ENCODE results near the gene GNB2.
"Not testable (repeated sequence)": the region's sequence is repeated elsewhere in the genome, so short reads cannot be mapped to it uniquely, and the experiment has no call there.

The GNB2 gene

DNA sequence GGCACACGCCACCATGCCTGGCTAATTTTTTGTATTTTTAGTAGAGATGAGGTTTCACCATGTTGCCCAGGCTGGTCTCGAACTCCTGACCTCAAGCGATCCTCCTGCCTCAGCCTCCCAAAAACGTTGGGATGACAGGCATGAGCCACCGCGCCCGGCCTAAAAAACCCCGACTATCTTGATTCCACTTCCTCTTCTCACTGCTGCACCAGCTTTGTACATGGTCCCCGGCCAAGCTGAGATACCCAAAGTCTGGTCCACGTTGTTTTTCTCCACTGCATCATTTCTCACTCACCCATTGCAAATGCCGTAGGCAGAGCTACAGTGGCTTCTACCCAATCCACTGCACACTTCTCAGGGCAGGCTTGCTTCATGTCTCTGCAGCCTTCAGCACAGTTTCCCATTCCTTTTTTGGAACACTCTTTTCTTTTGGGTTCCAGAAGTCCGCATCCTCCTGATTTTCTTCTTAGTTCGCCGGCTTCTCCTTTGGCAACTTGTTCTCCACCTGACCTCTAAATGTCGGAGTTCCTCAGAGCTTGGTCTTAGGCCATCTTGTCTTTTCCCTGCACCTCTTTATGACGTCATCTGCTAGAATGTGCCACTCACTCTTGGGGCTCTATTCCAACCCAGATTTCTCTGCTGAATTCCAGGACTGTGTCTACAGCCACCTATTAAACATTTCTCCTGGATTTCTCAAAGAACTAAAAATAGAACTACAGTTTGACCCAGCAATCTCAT, 6.0 kb upstream of the GNB2 start:
- no peak for TF ChIP-seq CTCF (IDR thresholded peaks at IDR 0.05; ENCODE audit: low read depth, low read length, missing control alignments)
- DNase-seq (ENCODE audit: low read depth) = no peak
- H3K4me3 ChIP-seq (ENCODE audit: low read depth, low read length) = no peak overlapping the region
- in situ Hi-C loops (cut with HindIII; ENCODE audit: low sequenced_read_pairs) = no loop called here

DNA sequence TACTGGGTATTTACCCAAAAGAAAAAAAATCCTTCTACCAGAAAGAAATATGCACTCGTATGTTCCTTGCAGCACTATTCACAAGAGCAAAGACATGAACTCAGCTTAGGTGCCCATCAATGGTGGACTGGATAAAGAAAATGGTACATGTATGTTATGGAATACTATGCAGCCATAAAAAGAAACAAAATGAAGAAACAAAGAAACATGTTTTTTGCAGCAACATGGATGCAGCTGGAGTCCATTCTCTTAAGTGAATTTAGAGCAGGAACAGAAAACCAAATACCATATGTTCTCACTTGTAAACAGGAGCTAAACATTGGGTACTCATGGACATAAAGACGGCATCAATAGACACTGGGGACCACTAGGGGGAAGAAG, 5.5 kb upstream of the GNB2 start:
- DNase-seq (ENCODE audit: low read depth) = no peak
- no peak overlapping the region for H3K4me3 ChIP-seq (ENCODE audit: low read depth, low read length)
- no peak for TF ChIP-seq CTCF (IDR thresholded peaks at IDR 0.05; ENCODE audit: low read depth, low read length, missing control alignments)
- in situ Hi-C loops (cut with HindIII; ENCODE audit: low sequenced_read_pairs) = no loop called here

- H3K4me3 ChIP-seq (ENCODE audit: low read depth, low read length); in situ Hi-C loops (cut with HindIII; ENCODE audit: low sequenced_read_pairs); DNase-seq (ENCODE audit: low read depth): not testable (repeated sequence)
Measured at GRCh38 chr7:100669106-100669505, 4.4 kb upstream of the GNB2 start.

DNA sequence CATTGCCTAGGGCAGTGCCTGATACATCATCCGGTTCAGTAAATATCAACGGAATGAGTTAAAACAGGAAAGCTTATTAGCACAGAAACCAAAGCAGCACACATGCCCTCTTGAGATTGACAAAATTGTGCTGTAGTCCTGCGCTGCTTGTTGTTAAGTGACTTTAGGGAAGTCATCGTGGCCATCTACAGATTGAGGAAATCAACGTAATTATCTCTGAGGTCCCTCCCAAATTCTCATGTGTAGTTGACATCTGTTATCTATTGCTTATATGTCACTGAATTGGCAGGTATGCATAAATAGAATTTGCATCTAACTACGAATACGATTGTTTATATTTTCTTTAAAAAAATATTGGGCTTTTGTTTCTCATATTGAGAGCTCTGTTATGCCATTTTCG, 3.5 kb upstream of the GNB2 start:
- TF ChIP-seq CTCF (IDR thresholded peaks at IDR 0.05; ENCODE audit: low read depth, low read length, missing control alignments) = no peak
- in situ Hi-C loops (cut with HindIII; ENCODE audit: low sequenced_read_pairs) = loop anchor here (5.0 kb wide), 1 partner anchor 53 kb away; no protein-coding TSS in a partner anchor
- no peak overlapping the region for H3K4me3 ChIP-seq (ENCODE audit: low read depth, low read length)
- no peak for DNase-seq (ENCODE audit: low read depth)

DNA sequence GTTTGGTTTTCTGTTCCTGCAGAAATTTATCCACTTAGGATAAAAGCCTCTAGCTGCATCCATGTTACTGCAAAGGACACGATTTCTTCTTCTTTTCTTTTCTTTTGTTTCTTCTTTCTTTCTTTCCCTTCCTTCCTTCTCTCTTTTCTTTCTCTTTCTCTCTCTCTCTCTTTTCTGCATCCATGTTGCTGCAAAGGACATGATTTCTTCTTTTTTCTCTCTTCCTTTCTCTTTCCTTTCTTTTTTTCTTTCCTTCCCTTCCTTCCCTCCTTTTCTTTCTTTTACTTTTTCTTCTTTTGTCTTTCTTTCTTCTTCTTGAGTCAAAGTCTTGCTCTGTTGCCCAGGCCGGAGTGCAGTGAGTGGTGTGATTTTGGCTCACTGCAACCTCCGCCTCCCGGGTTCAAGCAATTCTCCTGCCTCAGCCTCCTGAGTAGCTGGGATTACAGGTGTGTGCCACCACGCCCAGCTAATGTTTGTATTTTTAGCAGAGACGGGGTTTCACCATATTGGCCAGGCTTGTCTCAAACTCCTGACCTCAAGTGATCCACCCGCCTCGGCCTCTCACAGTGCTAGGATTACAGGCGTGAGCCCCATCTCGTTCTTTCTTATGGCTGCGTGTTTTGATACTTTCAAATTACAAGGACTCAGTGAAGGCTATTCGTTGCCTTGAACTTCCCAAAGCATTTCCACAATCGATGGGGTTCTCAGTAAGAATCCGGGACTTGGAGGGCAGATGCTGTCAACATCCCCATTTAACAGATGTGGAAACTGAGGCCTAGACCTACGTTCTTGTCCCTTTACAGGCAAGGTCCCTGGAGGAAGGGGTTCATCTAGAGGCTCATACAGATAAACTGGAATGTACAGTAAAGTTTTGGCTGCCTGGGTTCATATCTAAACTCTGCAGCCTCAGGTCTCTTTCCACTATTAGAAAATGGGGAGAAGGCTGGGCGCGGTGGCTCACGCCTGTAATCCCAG, 1.9 kb upstream of the GNB2 start:
- in situ Hi-C loops (cut with HindIII; ENCODE audit: low sequenced_read_pairs) = loop anchor here (5.0 kb wide), 1 partner anchor 54 kb away; no protein-coding TSS in a partner anchor
- no peak overlapping the region for H3K4me3 ChIP-seq (ENCODE audit: low read depth, low read length)
- no peak for TF ChIP-seq CTCF (IDR thresholded peaks at IDR 0.05; ENCODE audit: low read depth, low read length, missing control alignments)
- DNase-seq (ENCODE audit: low read depth) = no peak

DNA sequence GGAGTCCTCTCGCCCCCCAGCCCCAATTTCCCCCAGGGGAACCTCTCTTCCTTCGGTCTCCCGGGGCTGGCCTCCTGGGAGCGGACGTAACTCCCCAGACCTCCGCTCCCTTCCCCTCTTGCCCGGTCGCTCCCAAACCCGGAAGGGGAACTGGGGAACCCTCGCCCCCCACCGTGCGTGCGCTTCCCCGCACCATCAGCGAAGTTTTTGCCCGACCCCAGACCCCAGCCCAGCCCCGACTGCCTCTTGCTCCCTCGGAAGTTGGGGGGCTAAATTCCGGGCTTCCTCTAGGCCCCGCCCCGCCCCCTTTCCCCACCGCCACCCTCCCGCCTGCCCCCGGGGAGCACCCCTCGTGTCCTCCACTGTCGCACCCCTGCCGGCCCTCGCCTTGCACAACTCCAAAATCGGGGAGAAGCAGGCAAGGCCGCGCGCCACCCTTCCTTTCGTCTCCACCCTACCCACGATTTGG, 436 bp downstream of the GNB2 start:
- no peak for DNase-seq (ENCODE audit: low read depth)
- in situ Hi-C loops (cut with HindIII; ENCODE audit: low sequenced_read_pairs) = loop anchor here (5.0 kb wide), 1 partner anchor 57 kb away; no protein-coding TSS in a partner anchor
- TF ChIP-seq CTCF (IDR thresholded peaks at IDR 0.05; ENCODE audit: low read depth, low read length, missing control alignments) = no peak
- H3K4me3 ChIP-seq (ENCODE audit: low read depth, low read length) = peak overlapping the region; percentile 96

Data from astrocyte of the cerebellum (primary cell).